Cerebellar cortex (tissue), 1 donor: ENCODE measurements around the gene ARHGAP6.
"Not testable (repeated sequence)": the region's sequence is repeated elsewhere in the genome, so short reads cannot be mapped to it uniquely, and the experiment has no call there.

Source experiments
- DNase-seq: peaks from one replicate; pipeline ENCODE4 v3.0.0-alpha.2; 2015; ENCODE audit warnings: low spot score

Gene ARHGAP6

DNA sequence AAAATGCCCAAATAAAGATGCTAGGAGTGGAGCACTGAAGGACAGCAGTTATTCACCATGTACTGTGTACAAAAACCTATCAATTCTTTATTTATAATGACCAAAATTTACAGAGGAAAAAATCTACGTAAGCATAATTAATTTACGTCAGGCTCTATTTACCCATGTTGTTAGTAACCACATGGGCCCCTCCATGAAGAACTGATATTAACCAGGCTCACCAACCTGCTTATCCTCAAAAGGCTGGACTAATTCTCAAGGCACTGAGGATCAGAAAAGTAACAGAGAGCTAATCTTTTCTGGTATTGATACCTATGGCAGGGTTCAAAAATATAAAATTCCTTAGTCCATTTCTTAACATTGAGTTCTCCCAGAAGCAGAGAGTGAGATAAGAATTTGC, 140.0 kb downstream of the ARHGAP6 start:
- no peak for DNase-seq

GRCh38 chrX:11519234-11519633, 146.5 kb downstream of the ARHGAP6 start:
- DNase-seq: not testable (repeated sequence)

DNA sequence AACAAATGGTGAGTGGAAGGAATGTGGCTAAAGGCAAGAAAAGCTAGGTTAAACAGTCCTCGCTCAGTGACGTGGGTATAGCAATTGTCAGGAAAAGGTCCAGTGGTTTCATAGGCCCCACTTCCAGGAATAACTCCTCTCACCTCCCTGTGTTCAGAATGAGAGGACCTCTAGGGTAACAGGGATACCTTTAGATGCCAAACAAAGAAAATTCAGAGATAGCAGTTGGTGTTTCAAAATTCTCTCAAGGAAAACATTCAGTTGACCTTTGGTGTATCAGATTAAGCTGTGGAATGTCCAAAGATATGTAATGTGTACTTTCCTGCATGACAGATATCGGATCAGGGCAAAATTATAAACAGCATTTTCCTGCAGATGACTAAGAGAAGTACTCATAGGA, 155.9 kb downstream of the ARHGAP6 start:
- DNase-seq: no peak

- no peak for DNase-seq
Measured at GRCh38 chrX:11504234-11504633, 161.5 kb downstream of the ARHGAP6 start.

DNA sequence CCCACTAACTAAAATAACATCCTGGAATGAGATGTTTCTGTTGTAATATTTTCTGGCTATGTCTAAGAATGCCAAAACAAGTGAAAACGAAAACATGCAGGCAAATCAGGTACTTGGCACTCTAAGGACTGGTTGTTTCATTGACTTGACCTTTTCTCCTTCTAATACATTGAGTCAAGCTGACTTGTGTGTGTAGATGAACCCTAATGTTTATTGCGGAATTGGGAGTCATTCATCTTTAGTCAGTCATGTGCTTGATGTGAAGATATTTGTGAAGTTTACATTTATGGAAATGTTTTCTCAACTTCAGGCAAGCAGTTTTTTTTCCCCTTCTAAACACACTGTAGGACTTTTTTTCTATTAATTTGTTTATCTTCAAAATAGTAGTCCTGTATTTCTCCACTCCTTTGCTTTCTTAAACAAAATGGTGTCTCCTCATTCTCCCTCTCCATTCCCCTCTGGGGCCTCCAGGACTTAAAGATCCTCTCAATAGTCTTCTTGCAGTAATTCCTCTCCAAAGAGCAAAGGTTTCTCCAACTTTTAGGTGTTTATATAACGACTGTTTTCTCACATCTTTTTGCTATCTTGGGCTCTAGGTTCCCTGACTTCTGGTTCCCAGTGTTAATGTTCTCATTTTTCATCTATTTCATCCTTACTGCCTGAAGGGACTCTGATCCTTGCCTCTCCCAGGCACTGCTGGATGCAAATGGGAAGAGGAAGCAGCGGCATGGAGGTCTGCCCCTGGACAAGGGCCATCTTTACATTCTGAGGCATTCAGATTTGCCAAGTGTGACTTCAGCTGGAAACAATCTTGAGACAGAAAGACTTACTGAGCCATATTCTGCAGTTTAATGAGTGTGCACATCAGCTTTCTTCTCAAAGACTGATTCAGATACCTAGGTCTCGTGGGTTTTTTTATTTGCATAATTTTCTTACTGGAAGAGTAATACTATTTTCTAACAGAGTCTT, 166.4 kb downstream of the ARHGAP6 start:
- no peak for DNase-seq

GRCh38 chrX:11491375-11491774, 174.3 kb downstream of the ARHGAP6 start:
- not testable (repeated sequence) for DNase-seq

DNA sequence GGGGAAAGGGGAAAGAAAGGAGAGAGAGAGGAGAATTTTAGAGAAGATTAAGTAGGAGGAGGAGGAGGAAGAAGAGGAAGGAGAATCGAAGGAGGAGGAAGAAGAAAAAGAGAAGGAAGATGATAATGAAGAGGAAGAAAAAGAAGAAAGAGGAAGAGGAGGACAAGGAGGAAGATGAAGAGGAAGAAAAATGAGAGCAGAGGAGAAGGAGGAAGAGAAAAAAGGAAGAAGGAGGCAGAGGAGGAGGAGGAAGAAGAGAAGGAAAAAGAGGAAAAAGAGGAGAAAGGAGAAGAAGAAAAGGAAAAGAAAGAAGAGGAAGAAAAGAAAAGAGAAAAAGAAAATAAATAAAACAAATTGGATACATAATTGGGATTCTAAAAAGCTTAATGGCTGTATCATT, 181.4 kb downstream of the ARHGAP6 start:
- no peak for DNase-seq

DNA sequence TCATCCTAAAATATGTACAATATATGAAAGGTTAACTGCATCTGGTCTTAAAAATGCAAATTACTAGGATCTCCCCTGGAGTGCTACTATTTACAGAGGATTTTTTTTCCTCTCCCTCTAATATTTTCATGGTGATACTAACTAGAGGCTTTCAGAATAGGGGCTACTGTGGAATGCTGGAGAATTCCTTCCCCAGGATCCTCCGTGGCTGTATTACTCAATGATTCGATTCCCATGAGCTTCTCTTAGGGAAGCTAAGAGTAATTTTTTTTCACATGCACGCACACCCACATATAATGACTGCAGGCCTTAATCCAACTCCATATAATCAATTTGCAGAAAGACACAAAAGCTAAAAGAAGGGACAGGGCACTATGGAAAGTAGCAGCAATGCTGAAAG, 184.7 kb downstream of the ARHGAP6 start:
- DNase-seq: no peak

DNA sequence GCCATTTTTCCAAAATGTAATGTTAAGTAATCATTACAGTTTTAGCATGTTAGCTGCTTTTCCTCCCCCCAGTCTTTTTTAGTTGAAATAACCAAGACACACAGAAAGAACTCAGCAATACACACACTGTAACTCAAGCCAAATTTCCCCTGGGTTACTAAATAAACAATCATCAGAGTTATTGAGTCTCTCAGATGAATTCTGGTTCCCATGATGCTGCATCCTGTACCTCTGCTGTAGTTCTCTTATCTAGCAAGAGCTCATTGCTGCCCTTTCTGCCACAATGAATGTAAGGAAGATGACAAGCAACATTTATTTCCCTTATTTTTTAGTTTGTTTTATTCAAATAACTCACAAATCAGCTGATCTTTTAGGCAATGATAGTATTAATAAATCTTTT, 185.1 kb downstream of the ARHGAP6 start:
- DNase-seq: no peak

DNA sequence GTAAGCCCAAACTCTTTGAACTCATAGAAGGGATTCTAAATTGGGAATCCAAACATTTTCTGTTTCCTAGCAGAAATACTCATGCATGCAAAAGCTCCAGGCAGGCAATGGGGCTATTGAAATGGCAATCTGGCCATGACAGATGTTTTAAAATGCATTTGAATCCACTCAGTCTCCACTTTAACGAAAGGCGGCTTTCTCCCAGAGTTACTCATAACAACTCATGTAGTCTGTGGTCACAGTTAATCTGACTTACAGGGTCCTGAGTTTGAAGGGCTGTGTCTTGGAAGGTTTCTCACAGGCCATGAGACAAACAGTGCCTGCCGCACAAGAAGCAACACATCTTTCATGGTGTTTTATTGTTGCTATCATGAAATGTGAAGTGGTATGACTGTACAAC, 186.8 kb downstream of the ARHGAP6 start:
- DNase-seq: no peak

- DNase-seq: no peak
Measured at GRCh38 chrX:11478026-11478425, 187.7 kb downstream of the ARHGAP6 start.

DNA sequence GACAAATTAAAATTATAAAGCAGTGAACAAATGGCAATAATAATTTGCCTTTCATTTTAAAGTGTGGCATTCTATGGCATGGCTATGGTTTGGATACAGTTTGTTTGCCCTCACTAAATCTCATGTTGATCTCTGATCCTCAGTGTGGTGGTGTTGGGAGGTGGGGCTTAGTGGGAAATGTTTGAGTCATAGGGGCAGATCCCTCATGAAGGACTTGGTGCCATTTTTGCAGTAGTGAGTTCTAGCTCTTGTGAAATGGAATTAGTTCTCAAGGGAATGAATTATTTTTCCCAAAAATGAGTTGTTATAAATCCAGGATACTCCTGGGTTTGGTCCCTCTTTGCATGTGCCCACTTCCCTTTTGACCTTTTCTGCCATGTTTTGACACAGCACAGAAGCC, 191.1 kb downstream of the ARHGAP6 start:
- DNase-seq: no peak

DNA sequence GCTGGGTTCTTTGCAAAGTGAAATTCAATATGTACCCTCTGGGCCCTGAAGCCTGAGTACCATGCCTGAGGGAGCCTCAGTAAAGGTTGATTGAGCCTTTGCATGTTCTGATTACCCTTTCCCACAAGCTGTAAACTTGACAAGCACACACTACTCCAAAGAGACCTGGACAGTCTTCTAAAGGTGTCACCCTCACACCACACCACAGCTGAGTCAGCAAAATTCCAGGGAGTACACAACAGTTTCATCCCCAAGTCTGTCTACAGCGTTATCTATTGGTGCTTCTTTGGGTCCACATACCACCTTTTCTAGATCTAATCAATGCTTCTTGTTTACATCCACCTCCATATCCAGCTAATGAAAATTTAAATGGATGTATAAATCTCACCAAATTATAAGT, 191.7 kb downstream of the ARHGAP6 start:
- no peak for DNase-seq

DNA sequence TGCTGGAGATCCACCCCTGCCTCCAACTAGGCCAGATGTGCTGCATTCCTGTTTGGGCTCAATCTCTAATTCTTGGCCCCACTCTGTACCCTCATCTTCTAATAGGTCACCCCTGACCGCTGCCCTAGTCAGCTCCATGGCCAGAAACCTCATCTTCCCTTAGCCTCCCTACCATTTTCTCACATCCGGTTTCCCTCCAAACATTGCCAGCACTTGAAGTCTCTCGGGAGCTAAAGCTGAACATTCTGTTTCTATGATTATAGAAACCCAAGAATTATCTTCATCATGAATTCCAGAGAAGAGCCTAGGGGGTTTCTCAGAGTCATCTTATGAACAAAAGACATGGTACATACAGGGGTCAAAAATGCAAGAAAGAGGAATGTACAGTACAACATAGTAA, 192.8 kb downstream of the ARHGAP6 start:
- DNase-seq: no peak

DNA sequence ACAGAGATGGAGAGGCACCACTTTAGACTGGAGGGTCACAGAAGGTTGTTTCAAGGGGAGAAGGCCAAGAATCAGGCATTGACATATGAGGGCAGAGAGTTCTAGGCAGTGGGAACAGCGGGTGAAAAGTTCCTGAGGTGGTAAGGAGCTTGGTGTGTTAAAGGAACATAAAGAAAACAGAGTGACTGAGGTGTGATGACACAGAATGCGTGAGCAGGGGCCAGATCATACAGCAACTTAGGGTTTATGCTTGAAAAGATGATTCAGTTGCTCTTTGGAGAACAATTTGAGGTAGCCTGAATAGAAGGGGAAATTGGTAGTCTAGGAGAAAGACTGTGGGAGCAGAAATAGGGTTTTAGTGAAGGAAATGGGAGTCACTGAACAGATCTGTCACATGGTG, 193.3 kb downstream of the ARHGAP6 start:
- DNase-seq: no peak

- DNase-seq: no peak
Measured at GRCh38 chrX:11470250-11470974, 195.3 kb downstream of the ARHGAP6 start.

GRCh38 chrX:11465648-11466411, 199.9 kb downstream of the ARHGAP6 start:
- DNase-seq: no peak

GRCh38 chrX:11464836-11465463, 200.8 kb downstream of the ARHGAP6 start:
- DNase-seq: no peak

GRCh38 chrX:11464380-11464779, 201.3 kb downstream of the ARHGAP6 start:
- no peak for DNase-seq

GRCh38 chrX:11462648-11463047, 203.1 kb downstream of the ARHGAP6 start:
- DNase-seq: no peak

DNA sequence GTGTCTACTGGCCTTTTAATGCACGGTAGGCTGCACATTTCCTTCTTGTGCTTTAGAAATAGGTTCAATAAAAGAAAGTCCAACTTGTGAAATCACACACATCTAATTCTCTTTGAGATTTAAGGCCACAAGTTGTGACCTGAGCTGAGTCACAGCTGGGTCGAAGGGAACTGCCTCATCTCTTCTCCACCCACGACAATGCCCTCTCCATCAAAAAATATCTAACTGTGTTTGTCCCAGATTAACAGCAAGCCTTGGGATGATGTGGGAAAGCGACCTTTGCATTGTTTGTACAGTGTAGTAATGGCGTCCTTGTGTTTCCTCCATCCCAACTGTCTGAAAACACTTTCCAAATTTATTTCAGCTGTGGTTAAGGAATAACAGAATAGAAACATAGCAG, 203.6 kb downstream of the ARHGAP6 start:
- no peak for DNase-seq
